GM12878 (cell line): ENCODE data around the gene TRIM49D1. TPM values are rescaled to one million over a fixed set of nuclear protein-coding genes. Genes with fewer than 3 reads are reported as not detected.
"Not testable (repeated sequence)": the region's sequence is repeated elsewhere in the genome, so short reads cannot be mapped to it uniquely, and the experiment has no call there.

Experiments
- ATAC-seq: fragments of 200-7000 bp; cut with Tn5 transposase; 3 replicates; pipeline ENCODE4 v1.9.1; 2020; ENCODE audit warnings: mild to moderate bottlenecking, moderate library complexity
- BruUV-seq: library from RNA; stranded (reverse); fragments of 400-500 nt; replicated peaks from 2 replicates; lab custom pipeline; 2021; lab: Mats Ljungman, UMichigan
- CTCF ChIA-PET: fragments of 300-600 bp; sonication (Branson Sonifier 250); formaldehyde crosslinking; extraction: SDS; loops from one replicate; lab custom pipeline; 2021; ENCODE audit warnings: inconsistent platforms; lab: Yijun Ruan, JAX
- POLR2A ChIA-PET: fragments of 350-600 bp; formaldehyde crosslinking; extraction: SDS; loops from one replicate; lab custom pipeline; 2021; ENCODE audit warnings: inconsistent platforms; lab: Charles Lee
- RAD21 ChIA-PET: fragments of 300-600 bp; sonication (Branson Sonifier 250); formaldehyde crosslinking; loops from one replicate; lab custom pipeline; 2023; ENCODE audit warnings: antibody characterized with exemption; ENCODE audit not compliant: unreplicated experiment; lab: Charles Lee
- SMC1A ChIA-PET: fragments of 300-600 bp; sonication (Branson Sonifier 250); formaldehyde crosslinking; loops from one replicate; lab custom pipeline; 2023; ENCODE audit not compliant: unreplicated experiment, uncharacterized antibody; lab: Charles Lee
- DNase-seq: peaks from one replicate; pipeline ENCODE4 v3.0.0-alpha.2; 2011; ENCODE audit warnings: low read depth, low spot score
- FAIRE-seq: peaks from 3 replicates; lab custom pipeline; 2011; peaks lifted over from hg19 to GRCh38; lab: Jason Lieb, UNC
- H2AFZ ChIP-seq: 2 replicates; pipeline ENCODE4 v1.6.0; 2011; ENCODE audit warnings: low read depth, low read length, control low read depth; ENCODE audit not compliant: control insufficient read depth
- H3K27ac ChIP-seq: 2 replicates; pipeline ENCODE4 v1.5.1; 2011; ENCODE audit warnings: control low read depth; ENCODE audit not compliant: control insufficient read depth, insufficient read depth
- H3K27me3 ChIP-seq, 2 experiments: replicated peaks in 1 of 2; 2 replicates each; pipeline versions ENCODE4 v1.6.0 to v1.6.1; 2011; ENCODE audit warnings: low read length in 1 of 2; ENCODE audit not compliant: control insufficient read depth in 2 of 2, insufficient read depth in 2 of 2
- H3K36me3 ChIP-seq, 2 experiments: 2 replicates each; pipeline ENCODE4 v1.5.1; 2011; ENCODE audit warnings: low read length in 1 of 2; ENCODE audit not compliant: control insufficient read depth in 2 of 2, insufficient read depth in 2 of 2
- H3K4me1 ChIP-seq: 2 replicates; pipeline ENCODE4 v1.6.1; 2011; ENCODE audit warnings: mild to moderate bottlenecking, low read length, moderate library complexity, mixed read lengths; ENCODE audit not compliant: control insufficient read depth, insufficient read depth
- H3K4me2 ChIP-seq: 2 replicates; pipeline ENCODE4 v1.6.0; 2011; ENCODE audit warnings: control low read depth; ENCODE audit not compliant: control insufficient read depth, insufficient read depth
- H3K4me3 ChIP-seq: fragments of 200-600 bp; sonication (generic); 2 replicates; pipeline ENCODE4 v1.5.1; 2016
- H3K79me2 ChIP-seq: 2 replicates; pipeline ENCODE4 v1.6.0; 2011; ENCODE audit warnings: low read length; ENCODE audit not compliant: control insufficient read depth, insufficient read depth
- H3K9ac ChIP-seq: 2 replicates; pipeline ENCODE4 v1.8.0; 2011; ENCODE audit warnings: low read length, control low read depth, mixed read lengths; ENCODE audit not compliant: control insufficient read depth, insufficient read depth
- H3K9me3 ChIP-seq: replicated peaks from 3 replicates; pipeline ENCODE4 v1.5.1; 2011; ENCODE audit warnings: mild to moderate bottlenecking, low read length; ENCODE audit not compliant: control insufficient read depth, insufficient read depth
- H4K20me1 ChIP-seq: 2 replicates; pipeline ENCODE4 v1.6.0; 2011; ENCODE audit not compliant: control insufficient read depth, insufficient read depth
- WGBS: methylation state at CpG from one replicate; pipeline ENCODE4 v1.1.6; 2016; ENCODE audit warnings: low lambda C conversion rate; ENCODE audit not compliant: insufficient replicate concordance, insufficient coverage; ENCODE audit errors: missing lambda C conversion rate; 5-methylcytosine and 5-hydroxymethylcytosine counted together
- in situ Hi-C: fragments of 300-500 bp; cut with MboI; formaldehyde crosslinking; loops from 9 replicates; pipeline ENCODE4 v1.14.3; 2018; ENCODE audit warnings: mixed read lengths
- intact Hi-C: fragments of 100-400 bp; cut with micrococcal nuclease; formaldehyde crosslinking; loops from one replicate; pipeline ENCODE4 v1.14.2; 2022; ENCODE audit not compliant: unreplicated experiment
- polyA plus RNA-seq, 11 experiments: library from polyadenylated mRNA; depleted of rRNA in 4 of 11; unstranded in 6 of 11; stranded (reverse) in 5 of 11; fragments of >200 nt; fragmentation: Nextera tagmentation in 4 of 11; fragmentation: Illumina TruSeq in 1 of 11; extraction: Ambion mirVana in 4 of 11; extraction: Trizol in 1 of 11; gene quantifications; 1 replicate in 1 of 11; 2 replicates in 10 of 11; pipeline versions ENCODE4 v1.2.1 to v1.2.3, GENCODE V29; 2011 to 2016; ENCODE audit warnings: inconsistent platforms in 2 of 11, missing spikeins in 2 of 11, low read depth in 1 of 11
- total RNA-seq, 4 experiments: library from RNA; depleted of rRNA in 3 of 4; stranded (reverse); fragments of >200 nt in 3 of 4; fragmentation: Illumina TruSeq in 1 of 4; extraction: Trizol in 1 of 4; gene quantifications; 2 replicates each; pipeline versions ENCODE4 v1.2.1 to v1.2.3, GENCODE V29; 2013 to 2021

The TRIM49D1 gene
- total and polyA plus RNA-seq, 10 of the 15 experiments (the other 5 are each of a cell fraction or from before 2014, with no cell fraction given): not detected

DNA sequence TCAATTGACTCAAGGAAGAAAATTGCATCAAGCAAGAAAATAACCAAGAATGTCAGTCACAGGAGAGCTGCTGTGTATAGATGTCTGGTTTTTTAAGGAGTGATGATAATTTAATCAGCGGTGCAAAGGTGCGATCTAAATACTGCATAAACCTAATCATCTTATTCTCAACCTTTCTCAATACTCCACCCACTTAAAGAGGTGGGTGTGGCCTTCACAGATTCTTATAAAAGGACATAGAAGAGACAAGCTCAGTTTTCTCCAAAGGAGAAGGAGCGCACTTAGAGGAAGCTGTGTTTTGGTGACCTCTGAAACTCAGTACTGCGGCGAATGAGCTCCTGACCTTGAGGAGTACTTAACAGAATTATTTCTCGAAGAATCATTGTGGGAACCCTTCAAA, 1.7 kb upstream of the TRIM49D1 start, which contains the start of gene TRIM49D2:
Gene TRIM49D2 (plus strand): TSS at position 301 of the 400 bp plus-strand sequence. CDS start 2,698 bp downstream, outside the sequence.
- WGBS: 10% methylated on average over 2 of the region's 6 CpGs

DNA sequence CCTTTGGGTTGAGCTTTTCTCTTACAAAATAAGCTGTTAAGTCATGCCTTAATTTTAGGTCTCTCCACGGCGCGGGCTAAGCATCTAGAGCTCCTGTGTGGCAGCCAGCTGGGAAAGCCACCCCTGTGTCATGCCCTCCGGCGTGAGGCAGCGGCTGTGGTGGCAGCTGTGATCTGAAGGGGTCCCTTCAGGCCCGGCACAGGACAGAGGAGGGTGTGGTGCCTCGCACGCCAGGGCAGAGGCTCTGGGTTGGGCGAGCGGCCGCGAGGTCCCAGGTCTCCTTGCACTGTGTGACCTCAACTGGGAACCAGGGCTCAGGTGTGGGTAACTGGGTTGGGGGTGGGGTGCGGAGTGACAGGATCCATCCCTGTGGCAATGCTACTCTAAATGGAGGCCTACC, 21.2 kb downstream of the TRIM49D1 start:
- SMC1A ChIA-PET, H3K4me2 ChIP-seq, FAIRE-seq, CTCF ChIA-PET, POLR2A ChIA-PET, H3K9ac ChIP-seq, H3K9me3 ChIP-seq, H3K79me2 ChIP-seq, DNase-seq, in situ Hi-C loops, H3K36me3 ChIP-seq, H4K20me1 ChIP-seq, H3K4me1 ChIP-seq, ATAC-seq, H3K27me3 ChIP-seq, BruUV-seq, intact Hi-C loops, H2AFZ ChIP-seq, H3K27ac ChIP-seq, RAD21 ChIA-PET, H3K4me3 ChIP-seq: not testable (repeated sequence)
- no CpG with 5 or more reads among the region's 14 CpGs for WGBS

More for the DNA sequence above, 1.7 kb upstream of the TRIM49D1 start, which contains the start of gene TRIM49D2:
- H3K27ac ChIP-seq, H3K36me3 ChIP-seq, intact Hi-C loops, H3K4me1 ChIP-seq, in situ Hi-C loops, ATAC-seq, H3K4me3 ChIP-seq, DNase-seq, H3K4me2 ChIP-seq, H3K27me3 ChIP-seq, FAIRE-seq, BruUV-seq, H2AFZ ChIP-seq, H3K9ac ChIP-seq, H3K9me3 ChIP-seq, POLR2A ChIA-PET, RAD21 ChIA-PET, CTCF ChIA-PET, H3K79me2 ChIP-seq, H4K20me1 ChIP-seq, SMC1A ChIA-PET: not testable (repeated sequence)

DNA sequence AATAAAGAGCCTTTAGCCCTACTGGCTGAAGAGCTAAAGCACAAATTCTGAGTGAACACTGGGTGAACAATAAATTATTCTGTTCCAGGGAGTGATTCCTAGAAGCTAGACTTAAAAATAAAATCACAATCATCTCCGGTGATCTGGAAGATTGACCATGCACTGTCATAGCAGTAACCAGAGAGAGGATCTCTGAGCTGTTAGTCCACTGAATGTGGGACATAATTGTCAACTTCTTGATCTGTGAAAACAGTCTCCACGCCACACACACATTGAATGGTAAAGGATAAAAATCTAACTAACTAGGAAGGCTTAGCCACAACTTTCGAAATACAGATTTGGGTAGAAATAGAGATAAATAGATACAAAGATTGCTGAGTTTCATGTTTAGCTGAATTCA, 28.8 kb downstream of the TRIM49D1 start:
- H3K27ac ChIP-seq, H3K27me3 ChIP-seq, CTCF ChIA-PET, RAD21 ChIA-PET, POLR2A ChIA-PET, BruUV-seq, SMC1A ChIA-PET, H3K36me3 ChIP-seq, H3K4me1 ChIP-seq, H3K79me2 ChIP-seq, H2AFZ ChIP-seq, H3K4me3 ChIP-seq, DNase-seq, H3K4me2 ChIP-seq, ATAC-seq, H3K9me3 ChIP-seq, H4K20me1 ChIP-seq, FAIRE-seq, H3K9ac ChIP-seq, intact Hi-C loops, in situ Hi-C loops: not testable (repeated sequence)
- WGBS: 40% methylated on average over 1 of the region's 3 CpGs

DNA sequence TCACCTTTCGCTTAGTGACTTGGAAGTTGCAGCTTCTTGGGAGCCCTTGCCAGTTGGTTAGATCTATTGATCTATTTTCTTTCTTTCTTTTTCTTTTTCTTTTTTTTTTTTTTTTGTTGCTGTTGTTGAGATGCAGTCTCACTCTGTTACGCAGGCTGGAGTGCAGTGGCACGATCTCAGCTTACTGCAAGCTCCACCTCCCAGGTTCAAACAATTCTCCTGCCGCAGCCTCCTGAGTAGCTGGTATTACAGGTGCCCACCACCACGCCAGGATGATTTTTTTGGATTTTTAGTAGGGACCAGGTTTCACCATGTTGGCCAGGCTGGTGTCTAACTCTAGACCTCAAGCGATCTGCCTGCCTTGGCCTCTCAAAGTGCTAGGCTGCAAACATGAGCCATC, 44.5 kb downstream of the TRIM49D1 start:
- SMC1A ChIA-PET, CTCF ChIA-PET, H3K4me1 ChIP-seq, H3K27me3 ChIP-seq, H4K20me1 ChIP-seq, H3K4me2 ChIP-seq, in situ Hi-C loops, H3K27ac ChIP-seq, H3K9me3 ChIP-seq, BruUV-seq, H2AFZ ChIP-seq, intact Hi-C loops, H3K4me3 ChIP-seq, H3K36me3 ChIP-seq, ATAC-seq, RAD21 ChIA-PET, POLR2A ChIA-PET, FAIRE-seq, H3K79me2 ChIP-seq, H3K9ac ChIP-seq, DNase-seq: not testable (repeated sequence)
- 21% methylated on average over 2 of the region's 6 CpGs for WGBS
